Panc1 (cell line): ENCODE measurements around the gene AP3M1. TPM values are rescaled to one million over a fixed set of nuclear protein-coding genes. Genes with fewer than 3 reads are reported as not detected.

Experiments used
- ATAC-seq: fragments of 200-7000 bp; cut with Tn5 transposase; 2 replicates; pipeline ENCODE4 v1.9.1; 2020; ENCODE audit warnings: mild to moderate bottlenecking, moderate library complexity
- BruUV-seq: library from RNA; stranded (reverse); fragments of 400-500 nt; replicated peaks from 2 replicates; lab custom pipeline; 2021; lab: Mats Ljungman, UMichigan
- CTCF ChIA-PET: fragments of 300-600 bp; sonication (Branson Sonifier 250); formaldehyde crosslinking; loops from one replicate; lab custom pipeline; 2022; ENCODE audit warnings: antibody characterized with exemption; lab: Charles Lee
- POLR2A ChIA-PET: fragments of 300-600 bp; sonication (Branson Sonifier 250); formaldehyde crosslinking; loops from one replicate; lab custom pipeline; 2022; ENCODE audit warnings: antibody characterized with exemption; lab: Charles Lee
- DNase-seq: peaks from one replicate; pipeline ENCODE4 v3.0.0-alpha.2; 2010; ENCODE audit warnings: low read depth, low spot score
- H3K27ac ChIP-seq: 2 replicates; pipeline ENCODE4 v1.5.1; 2011; ENCODE audit warnings: mild to moderate bottlenecking, low read length, inconsistent platforms
- H3K27me3 ChIP-seq: fragments of 200-500 bp; sonication (Bioruptor generic); 2 replicates; pipeline ENCODE4 v1.6.0; 2014; ENCODE audit warnings: low read length, inconsistent platforms; ENCODE audit not compliant: control insufficient read depth, insufficient read depth
- H3K36me3 ChIP-seq: fragments of 200-500 bp; sonication (Bioruptor generic); 2 replicates; pipeline ENCODE4 v1.5.1; 2014; ENCODE audit warnings: inconsistent platforms, mild to moderate bottlenecking, low read length, moderate library complexity; ENCODE audit not compliant: control insufficient read depth, insufficient read depth
- H3K4me1 ChIP-seq: 2 replicates; pipeline ENCODE4 v1.5.1; 2011; ENCODE audit warnings: inconsistent platforms, mild to moderate bottlenecking, low read length, moderate library complexity; ENCODE audit not compliant: control insufficient read depth, insufficient read depth
- H3K4me3 ChIP-seq, 2 experiments: 2 replicates each; pipeline ENCODE4 v1.5.1; 2011 to 2012; ENCODE audit warnings: low read depth in 2 of 2, low read length in 2 of 2, mild to moderate bottlenecking in 2 of 2, inconsistent platforms in 1 of 2, moderate library complexity in 1 of 2
- H3K9me3 ChIP-seq: fragments of 200-500 bp; sonication (Bioruptor generic); 2 replicates; pipeline ENCODE4 v1.5.1; 2014; ENCODE audit warnings: low read depth, mild to moderate bottlenecking, inconsistent platforms, low read length, moderate library complexity; ENCODE audit not compliant: control insufficient read depth, insufficient read depth
- POLR2AphosphoS5 ChIP-seq: IDR thresholded peaks from 2 replicates; pipeline ENCODE4 v1.6.1; 2012; ENCODE audit warnings: mild to moderate bottlenecking, low read depth, low read length, moderate library complexity
- SIN3A ChIP-seq: IDR thresholded peaks from 2 replicates; pipeline ENCODE4 v1.6.1; 2012; ENCODE audit warnings: low read depth, mild to moderate bottlenecking, low read length, moderate library complexity, borderline replicate concordance; ENCODE audit not compliant: insufficient read depth
- TCF7L2 ChIP-seq: IDR thresholded peaks from 2 replicates; pipeline ENCODE4 v1.6.1; 2011; ENCODE audit warnings: mild to moderate bottlenecking, low read depth, low read length, inconsistent platforms
- in situ Hi-C: cut with HindIII; loops from 2 replicates; pipeline ENCODE4 v1.10.0; 2016; ENCODE audit warnings: low sequenced_read_pairs, low pct_unique_long_range_greater_than_20kb
- intact Hi-C: fragments of 100-400 bp; cut with micrococcal nuclease; formaldehyde crosslinking; loops from one replicate; pipeline ENCODE4 v1.10.0; 2022; ENCODE audit not compliant: unreplicated experiment
- total RNA-seq: library from RNA; stranded (reverse); gene quantifications from one replicate; pipeline ENCODE4 v1.2.1, GENCODE V29; 2021; ENCODE audit not compliant: unreplicated experiment
- TF ChIP-seq, protein P1 (sequence below), 2 experiments: IDR thresholded peaks; 2 replicates each; pipeline ENCODE4 v1.6.1; 2011 to 2012; ENCODE audit warnings: low read depth in 2 of 2, control low read depth in 1 of 2, low read length in 1 of 2, mild to moderate bottlenecking in 1 of 2, moderate library complexity in 1 of 2; ENCODE audit not compliant: insufficient read depth in 1 of 2
- TF ChIP-seq, protein P2 (sequence below): fragments of 450-650 bp; IDR thresholded peaks from 2 replicates; pipeline ENCODE4 v1.5.1; 2017; ENCODE audit warnings: mild to moderate bottlenecking

Gene AP3M1
- total RNA-seq, 1 experiment from 2014 or later, result 51.5 TPM

DNA sequence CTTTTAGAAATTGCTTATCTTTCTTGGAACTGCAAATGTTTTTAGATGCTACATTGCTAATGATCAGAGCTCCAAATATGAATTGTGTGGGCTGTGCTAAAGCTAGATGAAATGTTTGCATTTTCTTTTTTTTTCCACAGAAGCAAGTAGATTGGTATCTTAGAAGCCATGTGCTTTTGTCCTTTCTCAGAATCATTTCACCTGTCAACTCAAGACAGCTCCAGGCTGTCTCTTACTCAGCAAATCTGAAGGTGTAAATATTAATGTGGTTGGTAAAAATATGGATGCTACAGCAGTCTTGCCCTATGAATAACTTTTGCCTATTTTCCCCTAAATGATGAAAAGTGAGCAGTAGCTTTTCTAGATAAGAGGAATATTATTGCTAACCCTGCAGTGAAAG is 41.2 kb downstream of the AP3M1 start:
- in situ Hi-C loops (no loop called here), intact Hi-C loops (no loop called here)
- Histone ChIP-seq H3K27me3 (no peaks in the 10 kb centered on the region), H3K9me3 (no peaks in the 10 kb centered on the region), H3K27ac (no peak overlapping the region), H3K4me1 (no peaks in the 10 kb centered on the region), H3K4me3 (no peak overlapping the region), H3K36me3 (peaks cover 63% of the 10 kb centered on the region)
- ATAC-seq (no peak), DNase-seq (no peak)
- ChIA-PET POLR2A (no interaction called here), CTCF (interaction anchor here (0.5 kb wide), 1 partner anchor 152 kb away, joined by 7 read pairs; no protein-coding TSS in a partner anchor)
- no peak for TF ChIP-seq POLR2AphosphoS5
- TF ChIP-seq, protein P1, sequence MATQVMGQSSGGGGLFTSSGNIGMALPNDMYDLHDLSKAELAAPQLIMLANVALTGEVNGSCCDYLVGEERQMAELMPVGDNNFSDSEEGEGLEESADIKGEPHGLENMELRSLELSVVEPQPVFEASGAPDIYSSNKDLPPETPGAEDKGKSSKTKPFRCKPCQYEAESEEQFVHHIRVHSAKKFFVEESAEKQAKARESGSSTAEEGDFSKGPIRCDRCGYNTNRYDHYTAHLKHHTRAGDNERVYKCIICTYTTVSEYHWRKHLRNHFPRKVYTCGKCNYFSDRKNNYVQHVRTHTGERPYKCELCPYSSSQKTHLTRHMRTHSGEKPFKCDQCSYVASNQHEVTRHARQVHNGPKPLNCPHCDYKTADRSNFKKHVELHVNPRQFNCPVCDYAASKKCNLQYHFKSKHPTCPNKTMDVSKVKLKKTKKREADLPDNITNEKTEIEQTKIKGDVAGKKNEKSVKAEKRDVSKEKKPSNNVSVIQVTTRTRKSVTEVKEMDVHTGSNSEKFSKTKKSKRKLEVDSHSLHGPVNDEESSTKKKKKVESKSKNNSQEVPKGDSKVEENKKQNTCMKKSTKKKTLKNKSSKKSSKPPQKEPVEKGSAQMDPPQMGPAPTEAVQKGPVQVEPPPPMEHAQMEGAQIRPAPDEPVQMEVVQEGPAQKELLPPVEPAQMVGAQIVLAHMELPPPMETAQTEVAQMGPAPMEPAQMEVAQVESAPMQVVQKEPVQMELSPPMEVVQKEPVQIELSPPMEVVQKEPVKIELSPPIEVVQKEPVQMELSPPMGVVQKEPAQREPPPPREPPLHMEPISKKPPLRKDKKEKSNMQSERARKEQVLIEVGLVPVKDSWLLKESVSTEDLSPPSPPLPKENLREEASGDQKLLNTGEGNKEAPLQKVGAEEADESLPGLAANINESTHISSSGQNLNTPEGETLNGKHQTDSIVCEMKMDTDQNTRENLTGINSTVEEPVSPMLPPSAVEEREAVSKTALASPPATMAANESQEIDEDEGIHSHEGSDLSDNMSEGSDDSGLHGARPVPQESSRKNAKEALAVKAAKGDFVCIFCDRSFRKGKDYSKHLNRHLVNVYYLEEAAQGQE (IDR thresholded peaks at IDR 0.05; ENCODE audit: insufficient read depth in 1 of 2, low read depth in 2 of 2, low read length in 1 of 2), result no peak
- TF ChIP-seq SIN3A, result no peak
- TF ChIP-seq TCF7L2, result no peak
- TF ChIP-seq, protein P2, sequence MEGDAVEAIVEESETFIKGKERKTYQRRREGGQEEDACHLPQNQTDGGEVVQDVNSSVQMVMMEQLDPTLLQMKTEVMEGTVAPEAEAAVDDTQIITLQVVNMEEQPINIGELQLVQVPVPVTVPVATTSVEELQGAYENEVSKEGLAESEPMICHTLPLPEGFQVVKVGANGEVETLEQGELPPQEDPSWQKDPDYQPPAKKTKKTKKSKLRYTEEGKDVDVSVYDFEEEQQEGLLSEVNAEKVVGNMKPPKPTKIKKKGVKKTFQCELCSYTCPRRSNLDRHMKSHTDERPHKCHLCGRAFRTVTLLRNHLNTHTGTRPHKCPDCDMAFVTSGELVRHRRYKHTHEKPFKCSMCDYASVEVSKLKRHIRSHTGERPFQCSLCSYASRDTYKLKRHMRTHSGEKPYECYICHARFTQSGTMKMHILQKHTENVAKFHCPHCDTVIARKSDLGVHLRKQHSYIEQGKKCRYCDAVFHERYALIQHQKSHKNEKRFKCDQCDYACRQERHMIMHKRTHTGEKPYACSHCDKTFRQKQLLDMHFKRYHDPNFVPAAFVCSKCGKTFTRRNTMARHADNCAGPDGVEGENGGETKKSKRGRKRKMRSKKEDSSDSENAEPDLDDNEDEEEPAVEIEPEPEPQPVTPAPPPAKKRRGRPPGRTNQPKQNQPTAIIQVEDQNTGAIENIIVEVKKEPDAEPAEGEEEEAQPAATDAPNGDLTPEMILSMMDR, result no peak
- BruUV-seq, result TSS peak; percentile 47

- CTCF ChIA-PET, result no interaction called here
- no peaks in the 10 kb centered on the region for H3K9me3 ChIP-seq
- in situ Hi-C loops (no loop called here), intact Hi-C loops (no loop called here)
- no TSS peak for BruUV-seq
- DNase-seq, result no peak
- TF ChIP-seq, protein P2, result no peak
- TF ChIP-seq, protein P1 (IDR thresholded peaks at IDR 0.05; ENCODE audit: insufficient read depth in 1 of 2, low read depth in 2 of 2, low read length in 1 of 2), result no peak
- TF ChIP-seq POLR2AphosphoS5, result no peak
- no peak for TF ChIP-seq SIN3A
- no peak for TF ChIP-seq TCF7L2
- no peak overlapping the region for H3K27ac ChIP-seq
- POLR2A ChIA-PET, result interaction anchor here (0.6 kb wide), 1 partner anchor 149 kb away, joined by 4 read pairs; no protein-coding TSS in a partner anchor
- no peak overlapping the region for H3K4me3 ChIP-seq
- H3K27me3 ChIP-seq, result no peaks in the 10 kb centered on the region
- H3K4me1 ChIP-seq, result no peaks in the 10 kb centered on the region
- ATAC-seq, result no peak
- peaks cover 69% of the 10 kb centered on the region for H3K36me3 ChIP-seq
These were observed 43.2 kb downstream of the AP3M1 start for GRCh38 chr10:74107391-74107790.
